NCI-H187 treated with DMSO at 0.1 percent for 48 hours (cell line): Measurements from ENCODE around the gene ERC2.

Experiments
- DNase-seq: peaks from one replicate; lab custom pipeline; 2025; lab: John Stamatoyannopoulos, UW

ERC2 gene

DNA sequence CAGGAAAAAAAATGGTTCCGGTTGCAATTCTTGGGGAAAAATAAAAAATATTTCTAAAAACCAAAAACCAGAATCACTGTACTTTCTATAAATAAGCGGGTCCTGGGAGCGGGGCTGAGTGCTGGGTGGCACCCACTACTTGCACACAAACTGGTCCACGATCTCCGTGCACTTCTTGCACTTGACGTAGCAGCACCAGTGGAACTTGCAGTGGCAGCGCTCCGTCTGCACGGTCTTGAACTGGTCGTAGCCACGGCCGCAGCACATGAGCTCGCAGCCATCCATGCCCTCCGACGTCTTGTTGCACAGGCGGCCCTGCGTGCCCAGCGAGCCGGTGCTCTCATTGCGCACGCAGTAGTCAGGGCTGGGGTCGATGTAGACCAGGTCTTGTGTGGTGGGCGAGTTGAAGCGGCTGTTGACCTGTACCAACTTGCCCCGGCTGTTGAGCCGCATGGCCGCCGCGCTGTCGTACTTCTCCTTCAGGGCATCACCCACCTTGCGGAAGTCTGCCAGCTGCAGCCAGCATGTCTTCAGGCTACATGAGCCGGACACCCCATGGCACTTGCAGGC lies 998.2 kb downstream of the ERC2 start:
- no peak for DNase-seq

DNA sequence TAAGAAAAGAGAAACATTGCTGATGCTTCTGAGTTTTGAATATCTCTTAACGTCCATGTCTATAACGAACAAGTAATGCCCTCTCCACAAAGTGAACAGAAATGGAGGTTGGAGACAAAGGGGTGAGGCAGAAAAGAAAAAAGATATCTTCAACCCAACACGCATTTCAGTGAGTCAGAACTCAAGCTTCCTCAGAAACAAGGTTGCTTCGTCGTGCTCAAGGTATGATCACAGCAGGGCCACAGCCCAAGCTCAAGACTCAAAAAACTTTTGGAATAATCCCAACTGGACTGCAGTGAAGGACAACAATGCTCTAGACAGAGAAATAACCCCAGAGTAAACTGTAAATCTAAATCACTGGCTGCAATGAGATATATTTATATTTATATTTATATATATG lies 1000.0 kb downstream of the ERC2 start:
- DNase-seq = no peak

GRCh38 chr3:55467099-55467498 lies 1001.2 kb downstream of the ERC2 start:
- no peak for DNase-seq

DNA sequence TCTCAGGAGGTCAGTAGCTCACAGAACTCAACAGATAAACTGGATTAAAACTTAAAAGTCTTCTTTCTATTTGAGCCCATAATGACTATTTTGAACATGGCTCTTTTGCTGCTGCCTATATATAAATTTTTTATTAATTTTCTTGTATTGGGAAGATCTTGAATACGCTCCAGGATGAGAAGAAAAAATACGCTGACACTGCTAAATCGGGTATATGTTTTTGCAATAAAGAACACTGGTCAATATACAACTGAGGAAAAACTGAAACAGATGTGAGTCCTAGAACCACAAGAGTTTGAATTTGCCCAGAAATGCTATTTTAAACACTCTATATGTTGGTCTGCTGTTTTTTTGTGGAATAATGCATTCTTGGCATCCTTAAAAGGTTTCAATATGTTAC lies 1001.7 kb downstream of the ERC2 start:
- no peak for DNase-seq

- no peak for DNase-seq
Observed at GRCh38 chr3:55461896-55462295, 1006.4 kb downstream of the ERC2 start.

- no peak for DNase-seq
Observed at GRCh38 chr3:55459838-55460237, 1008.4 kb downstream of the ERC2 start.
